Subcutaneous adipose tissue (tissue), 4 donors: Measurements from ENCODE around the gene DLX2. TPM values are rescaled to one million over a fixed set of nuclear protein-coding genes. Genes with fewer than 3 reads are reported as not detected.

Experiments
- CTCF ChIP-seq: fragments of 450-650 bp; IDR thresholded peaks from one replicate; pipeline ENCODE4 v1.5.1; 2016; ENCODE audit warnings: low read depth, mild to moderate bottlenecking, control low read depth, antibody characterized with exemption, moderate library complexity
- total RNA-seq, 4 donors: library from RNA; depleted of rRNA; stranded (reverse); fragments of >200 nt; gene quantifications; one replicate each; pipeline ENCODE4 v1.1.0, GENCODE V29; 2016

The DLX2 gene
- total RNA-seq, 4 donors from 2014 or later: not detected

- TF ChIP-seq CTCF: no peak
Observed at GRCh38 chr2:172086241-172087206, 16.2 kb downstream of the DLX2 start.

DNA sequence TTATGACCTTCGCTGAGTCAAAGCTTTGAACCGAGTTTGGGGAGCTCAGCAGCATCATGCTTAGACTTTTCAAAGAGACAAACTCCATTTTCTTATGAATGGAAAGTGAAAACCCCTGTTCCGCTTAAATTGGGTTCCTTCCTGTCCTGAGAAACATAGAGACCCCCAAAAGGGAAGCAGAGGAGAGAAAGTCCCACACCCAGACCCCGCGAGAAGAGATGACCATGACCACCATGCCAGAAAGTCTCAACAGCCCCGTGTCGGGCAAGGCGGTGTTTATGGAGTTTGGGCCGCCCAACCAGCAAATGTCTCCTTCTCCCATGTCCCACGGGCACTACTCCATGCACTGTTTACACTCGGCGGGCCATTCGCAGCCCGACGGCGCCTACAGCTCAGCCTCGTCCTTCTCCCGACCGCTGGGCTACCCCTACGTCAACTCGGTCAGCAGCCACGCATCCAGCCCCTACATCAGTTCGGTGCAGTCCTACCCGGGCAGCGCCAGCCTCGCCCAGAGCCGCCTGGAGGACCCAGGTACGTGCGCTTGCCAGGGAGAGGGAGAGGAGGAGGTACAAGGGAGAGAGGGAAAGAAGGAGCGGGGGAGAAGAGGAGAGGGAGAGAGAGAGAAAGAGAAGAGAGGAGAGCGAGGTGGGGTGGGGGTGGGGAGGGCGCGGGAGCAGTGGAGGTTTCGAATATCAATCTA lies 17.1 kb downstream of the DLX2 start, which contains the start of gene DLX1:
Gene DLX1 (plus strand): TSS at position 48 of the 700 bp plus-strand sequence. CDS start 171 bp downstream, at position 219.
- TF ChIP-seq CTCF: no peak

DNA sequence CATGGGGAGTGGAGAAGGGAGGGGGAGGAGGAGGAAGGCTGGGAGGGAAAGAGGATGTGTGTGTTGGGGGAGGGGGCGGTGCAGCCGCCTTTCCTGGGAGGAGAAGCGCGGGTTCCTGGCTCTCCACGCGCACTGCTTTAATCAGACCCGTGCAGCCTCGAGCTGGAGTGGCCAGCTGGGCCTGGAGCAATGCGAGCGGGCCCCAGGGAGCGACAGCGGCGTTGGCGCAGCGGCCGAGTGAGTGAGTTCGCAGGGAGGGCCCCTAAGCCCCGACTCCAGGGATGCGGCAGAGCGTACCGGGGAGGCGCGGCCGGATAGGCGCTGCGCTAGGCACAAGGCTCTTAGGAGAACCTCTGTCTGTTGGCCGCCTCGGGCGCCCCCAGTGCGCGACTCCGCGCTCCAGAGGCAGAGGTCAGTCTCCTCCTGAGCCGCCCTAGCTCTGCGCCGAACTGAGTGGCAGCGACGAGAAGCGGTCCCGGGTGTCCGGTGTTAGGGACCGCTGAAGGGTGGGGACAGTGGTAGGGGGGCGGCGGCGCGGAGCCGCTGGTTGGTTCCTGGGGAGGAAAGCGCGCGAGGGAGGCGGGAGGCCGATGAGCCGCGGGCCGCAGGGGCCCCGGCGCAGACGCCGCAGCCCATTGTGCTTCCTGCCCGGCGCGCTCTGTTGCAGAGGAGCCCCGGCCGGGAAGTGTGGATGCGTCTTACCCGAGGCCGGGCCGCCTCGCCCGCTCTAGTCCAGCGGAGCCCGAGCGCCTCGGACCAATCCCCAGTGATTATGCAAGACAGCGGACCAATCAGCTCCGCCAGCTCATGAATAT lies 17.8 kb downstream of the DLX2 start:
- TF ChIP-seq CTCF: no peak

GRCh38 chr2:172084395-172084644 lies 18.4 kb downstream of the DLX2 start:
- TF ChIP-seq CTCF: no peak

DNA sequence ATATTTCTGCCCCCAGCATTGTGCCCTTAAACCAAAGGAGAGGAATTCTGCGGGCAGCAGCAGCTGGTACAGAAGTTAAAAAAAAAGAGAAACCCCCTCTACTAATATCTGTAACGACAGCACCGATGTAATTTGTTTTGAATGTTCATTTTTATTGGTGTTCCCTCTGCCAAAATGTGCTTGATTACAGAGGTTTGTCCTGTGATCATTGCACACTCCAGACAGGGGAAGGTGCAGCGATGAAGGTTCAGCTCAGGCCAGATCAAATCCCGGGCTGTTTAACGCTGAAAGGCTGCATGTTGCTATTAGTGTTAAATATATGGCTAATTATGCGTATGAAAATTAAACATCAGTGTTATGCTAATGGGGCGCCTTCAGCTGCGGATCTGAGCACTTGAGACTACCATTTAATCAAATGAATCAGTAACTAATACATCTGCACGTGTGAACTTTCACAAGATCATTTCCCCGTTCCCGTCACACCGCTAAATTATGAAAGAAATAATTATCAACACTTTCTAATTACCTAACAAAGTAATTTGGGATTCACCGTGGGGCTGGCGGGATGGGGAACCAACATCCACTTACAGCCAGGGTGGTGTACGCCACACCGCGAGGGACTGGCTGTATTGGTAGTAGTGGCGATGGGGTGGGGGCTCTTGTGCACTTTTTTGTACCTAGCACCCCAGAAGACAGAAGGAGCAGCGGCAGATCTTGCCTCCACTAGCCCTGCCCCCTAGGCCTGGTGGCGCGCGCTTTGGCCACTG lies 18.9 kb downstream of the DLX2 start:
- no peak for TF ChIP-seq CTCF

DNA sequence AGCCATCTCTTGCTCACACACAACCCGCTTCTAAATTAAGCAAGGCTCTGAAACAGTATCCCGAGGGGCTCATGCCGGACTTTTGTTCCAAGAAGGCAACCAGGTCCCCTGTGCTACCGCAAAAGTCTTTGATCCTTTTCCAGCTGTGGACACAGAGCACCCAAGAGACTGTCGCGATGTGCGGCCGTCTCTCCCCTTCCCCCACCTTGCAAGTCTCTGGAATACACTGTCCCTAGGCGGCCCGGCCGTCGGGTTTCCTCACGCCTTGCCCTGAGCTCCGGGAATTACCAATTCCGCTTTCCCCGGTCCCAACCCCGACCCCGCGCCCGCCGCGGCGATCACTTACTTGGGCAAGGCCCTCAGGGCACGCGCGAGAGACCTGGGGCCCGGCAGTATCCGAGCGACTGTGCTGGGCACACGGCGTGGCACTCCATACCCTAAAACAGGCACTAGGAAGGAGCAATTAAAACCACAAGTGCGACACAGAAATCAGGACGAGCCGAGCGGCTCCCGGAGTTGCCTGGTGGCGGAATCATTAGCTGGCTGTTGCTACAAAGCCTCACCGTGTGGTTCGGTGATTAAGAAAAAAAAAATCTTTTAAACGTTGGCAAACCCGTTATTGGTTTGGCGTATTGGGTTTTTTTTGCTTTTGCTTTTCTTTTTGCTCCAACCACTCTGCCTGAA lies 19.6 kb downstream of the DLX2 start:
- TF ChIP-seq CTCF: no peak
